Right atrium auricular region (tissue), 2 donors: ENCODE data around the gene REXO1. TPM values are rescaled to one million over a fixed set of nuclear protein-coding genes. Genes with fewer than 3 reads are reported as not detected.

Experiments used
- DNase-seq: peaks from one replicate; pipeline ENCODE4 v3.0.0-alpha.2; 2019; ENCODE audit warnings: low spot score
- H3K27ac ChIP-seq, 2 donors: fragments of 200-600 bp; sonication (generic); 1 replicate in 1 of 2; 2 replicates in 1 of 2; pipeline ENCODE4 v1.5.1; 2016 to 2019
- H3K27me3 ChIP-seq, 2 donors: fragments of 200-600 bp; sonication (generic); one replicate each; pipeline versions ENCODE4 v1.5.1 to v1.6.0; 2017 to 2019
- H3K36me3 ChIP-seq: fragments of 200-600 bp; sonication (generic); one replicate; pipeline ENCODE4 v1.5.1; 2016
- H3K4me1 ChIP-seq, 2 donors: fragments of 200-600 bp; sonication (generic); one replicate each; pipeline versions ENCODE4 v1.5.1 to v1.6.0; 2017 to 2019
- H3K4me3 ChIP-seq, 2 donors: fragments of 200-600 bp; sonication (generic); 1 replicate in 1 of 2; 2 replicates in 1 of 2; pipeline ENCODE4 v1.5.1; 2017 to 2019; ENCODE audit warnings: mild to moderate bottlenecking in 1 of 2, moderate library complexity in 1 of 2
- H3K9me3 ChIP-seq, 2 donors: fragments of 200-600 bp; sonication (generic); one replicate each; pipeline ENCODE4 v1.5.1; 2019
- microRNA counts, 2 donors: library from miRNA; unstranded; fragments of <30 nt; microRNA quantifications; one replicate each; lab custom pipeline; 2016 to 2017
- microRNA-seq, 2 donors: library from miRNA; unstranded; fragments of <30 nt; microRNA quantifications; one replicate each; pipeline ENCODE4, GENCODE V29; 2016 to 2017; ENCODE audit warnings: borderline number of aligned reads in 2 of 2, borderline replicate concordance in 1 of 2
- total RNA-seq, 2 donors: library from RNA; depleted of rRNA; stranded (reverse); fragments of >200 nt; gene quantifications; one replicate each; pipeline ENCODE4 v1.1.0, GENCODE V29; 2016
- TF ChIP-seq, protein P1 (sequence below), 2 donors: fragments of 200-600 bp; sonication (generic); IDR thresholded peaks; one replicate each; pipeline ENCODE4 v1.5.1; 2019; ENCODE audit warnings: antibody characterized with exemption in 2 of 2

Gene REXO1
- total RNA-seq, 2 donors from 2014 or later = 9.6 to 12.1 TPM

DNA sequence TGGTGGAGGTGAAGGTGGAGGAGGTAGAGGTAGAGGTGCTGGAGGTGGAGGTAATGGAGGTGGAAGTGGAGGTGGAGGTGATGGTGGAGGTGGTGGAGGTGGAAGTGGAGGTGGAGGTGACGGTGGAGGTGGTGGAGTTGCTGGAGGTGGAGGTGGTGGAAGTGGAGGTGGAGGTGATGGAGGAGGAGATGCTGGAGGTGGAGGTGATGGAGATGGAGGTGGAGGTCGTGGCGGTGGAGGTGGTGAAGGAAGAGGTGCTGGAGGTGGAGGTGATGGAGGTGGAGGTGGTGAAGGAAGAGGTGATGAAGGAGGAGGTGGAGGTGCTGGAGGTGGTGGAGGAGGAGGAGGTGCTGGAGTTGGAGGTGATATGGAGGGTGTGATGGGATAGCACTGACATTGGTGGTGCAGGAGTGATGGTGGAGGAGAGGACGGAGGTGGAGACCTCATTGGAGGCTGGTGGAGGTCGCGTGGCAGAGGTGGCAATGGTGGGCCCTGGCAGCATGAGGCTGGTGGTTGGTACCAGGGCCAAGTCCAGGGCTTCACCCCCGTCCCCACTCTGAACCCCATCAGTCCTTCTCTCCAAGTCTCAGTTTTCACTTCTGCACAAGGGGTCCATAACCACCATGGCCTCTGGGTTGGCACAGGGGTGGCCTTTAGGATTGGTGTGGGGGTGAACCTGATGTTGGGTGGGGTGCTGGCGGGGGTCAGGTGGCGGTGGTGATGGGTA, 79.2 kb downstream of the REXO1 start:
- DNase-seq = no peak
- TF ChIP-seq, protein P1, sequence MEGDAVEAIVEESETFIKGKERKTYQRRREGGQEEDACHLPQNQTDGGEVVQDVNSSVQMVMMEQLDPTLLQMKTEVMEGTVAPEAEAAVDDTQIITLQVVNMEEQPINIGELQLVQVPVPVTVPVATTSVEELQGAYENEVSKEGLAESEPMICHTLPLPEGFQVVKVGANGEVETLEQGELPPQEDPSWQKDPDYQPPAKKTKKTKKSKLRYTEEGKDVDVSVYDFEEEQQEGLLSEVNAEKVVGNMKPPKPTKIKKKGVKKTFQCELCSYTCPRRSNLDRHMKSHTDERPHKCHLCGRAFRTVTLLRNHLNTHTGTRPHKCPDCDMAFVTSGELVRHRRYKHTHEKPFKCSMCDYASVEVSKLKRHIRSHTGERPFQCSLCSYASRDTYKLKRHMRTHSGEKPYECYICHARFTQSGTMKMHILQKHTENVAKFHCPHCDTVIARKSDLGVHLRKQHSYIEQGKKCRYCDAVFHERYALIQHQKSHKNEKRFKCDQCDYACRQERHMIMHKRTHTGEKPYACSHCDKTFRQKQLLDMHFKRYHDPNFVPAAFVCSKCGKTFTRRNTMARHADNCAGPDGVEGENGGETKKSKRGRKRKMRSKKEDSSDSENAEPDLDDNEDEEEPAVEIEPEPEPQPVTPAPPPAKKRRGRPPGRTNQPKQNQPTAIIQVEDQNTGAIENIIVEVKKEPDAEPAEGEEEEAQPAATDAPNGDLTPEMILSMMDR (IDR thresholded peaks at IDR 0.05) = no peak
- peaks cover 7 to 36% of the 10 kb centered on the region in 2 donors for H3K27me3 ChIP-seq

DNA sequence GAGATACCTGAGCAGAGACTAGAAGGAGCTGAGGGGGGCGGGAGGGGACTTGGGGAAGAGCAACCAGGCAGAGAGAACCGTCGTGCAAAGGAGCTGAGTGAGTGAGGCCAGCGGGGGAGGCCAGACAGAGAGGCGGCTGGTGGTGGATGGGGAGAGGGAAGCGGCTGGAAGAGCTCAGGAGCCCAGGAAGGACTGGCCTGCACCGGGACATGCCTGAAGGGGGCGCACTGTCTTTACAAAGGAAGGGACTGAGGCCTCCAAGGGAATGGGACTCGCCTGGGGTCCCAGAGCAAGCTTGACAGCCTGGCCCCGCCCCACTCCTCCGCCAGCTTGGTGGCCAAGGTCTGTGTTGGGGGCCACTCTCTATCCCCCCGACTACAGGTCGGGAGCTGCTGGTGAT, 80.0 kb downstream of the REXO1 start:
- Histone ChIP-seq H3K27ac (no peak overlapping the region), H3K9me3 (peaks cover 10 to 19% of the 10 kb centered on the region in 2 donors), H3K4me3 (no peak overlapping the region), H3K4me1 (peaks cover 0 to 5% of the 10 kb centered on the region in 2 donors), H3K27me3 (peaks cover 10 to 30% of the 10 kb centered on the region in 2 donors), H3K36me3 (no peaks in the 10 kb centered on the region)
- TF ChIP-seq, protein P1 (IDR thresholded peaks at IDR 0.05) = no peak
- no peak for DNase-seq

More for the DNA sequence above, 79.2 kb downstream of the REXO1 start:
- Histone ChIP-seq H3K36me3 (no peaks in the 10 kb centered on the region), H3K9me3 (peaks cover 10 to 19% of the 10 kb centered on the region in 2 donors), H3K4me3 (no peak overlapping the region), H3K4me1 (peaks cover 0 to 5% of the 10 kb centered on the region in 2 donors), H3K27ac (no peak overlapping the region)

DNA sequence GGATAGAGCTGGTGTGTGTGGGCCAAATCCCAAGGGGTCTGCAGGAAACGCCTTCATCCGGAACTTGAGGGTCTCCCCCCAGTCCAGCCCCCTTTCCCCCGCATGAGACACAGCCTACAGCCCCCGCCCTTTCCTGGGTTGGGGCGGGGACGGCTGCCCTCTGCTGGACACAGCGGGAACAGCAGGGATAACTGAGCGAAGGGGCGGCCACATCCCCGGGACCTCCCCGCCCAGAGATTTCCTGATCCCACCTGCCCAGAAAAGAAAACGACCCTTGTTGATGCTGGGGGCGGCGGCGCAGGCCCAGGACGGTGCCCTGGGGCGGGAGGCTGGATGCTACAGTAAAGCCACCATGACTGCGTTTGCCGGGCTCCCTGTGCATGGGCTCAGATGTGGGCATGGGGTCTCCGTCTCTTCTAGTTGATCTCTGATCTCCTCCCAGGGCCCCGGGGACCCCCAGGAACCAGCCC, 80.8 kb downstream of the REXO1 start:
- H3K4me1 ChIP-seq = peaks cover 0 to 5% of the 10 kb centered on the region in 2 donors
- no peak for DNase-seq
- TF ChIP-seq, protein P1 (IDR thresholded peaks at IDR 0.05) = peak; percentile 84 to 97
- H3K27me3 ChIP-seq = peaks cover 15 to 32% of the 10 kb centered on the region in 2 donors
- peaks cover 10 to 19% of the 10 kb centered on the region in 2 donors for H3K9me3 ChIP-seq
- H3K4me3 ChIP-seq = no peak overlapping the region
- H3K27ac ChIP-seq = no peak overlapping the region
- no peaks in the 10 kb centered on the region for H3K36me3 ChIP-seq

DNA sequence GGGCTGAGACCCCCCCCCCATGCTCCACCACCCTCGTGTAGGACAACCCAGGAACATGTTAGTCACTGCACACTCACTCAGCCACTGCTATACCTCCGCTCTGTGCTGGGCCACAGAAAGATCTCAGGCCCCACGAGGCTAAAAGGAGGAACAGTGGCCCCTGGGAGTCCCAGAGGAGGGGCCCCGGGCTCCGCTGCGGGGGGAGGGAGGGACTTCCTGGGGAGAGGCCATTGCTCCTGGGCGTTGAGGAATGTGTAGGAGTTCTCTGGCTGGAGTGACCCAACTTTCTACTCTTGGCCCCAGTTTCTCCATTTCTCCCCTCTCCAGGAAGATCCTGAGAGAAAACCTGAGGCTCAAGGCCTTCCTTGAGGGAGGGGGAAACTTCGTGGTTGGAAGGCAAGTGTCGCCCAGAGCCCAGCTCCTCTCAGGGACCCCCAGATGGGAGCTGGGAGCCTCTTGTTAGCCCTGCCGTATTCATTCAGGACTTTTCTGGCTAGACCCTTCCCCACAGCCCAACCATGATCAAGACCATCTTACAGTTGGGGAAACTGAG, 81.4 kb downstream of the REXO1 start:
- Histone ChIP-seq H3K9me3 (peaks cover 10 to 17% of the 10 kb centered on the region in 2 donors), H3K36me3 (no peaks in the 10 kb centered on the region), H3K27me3 (peaks cover 17 to 37% of the 10 kb centered on the region in 2 donors), H3K27ac (no peak overlapping the region), H3K4me3 (no peak overlapping the region), H3K4me1 (peaks cover 0 to 5% of the 10 kb centered on the region in 2 donors)
- DNase-seq = no peak
- TF ChIP-seq, protein P1 (IDR thresholded peaks at IDR 0.05) = no peak

DNA sequence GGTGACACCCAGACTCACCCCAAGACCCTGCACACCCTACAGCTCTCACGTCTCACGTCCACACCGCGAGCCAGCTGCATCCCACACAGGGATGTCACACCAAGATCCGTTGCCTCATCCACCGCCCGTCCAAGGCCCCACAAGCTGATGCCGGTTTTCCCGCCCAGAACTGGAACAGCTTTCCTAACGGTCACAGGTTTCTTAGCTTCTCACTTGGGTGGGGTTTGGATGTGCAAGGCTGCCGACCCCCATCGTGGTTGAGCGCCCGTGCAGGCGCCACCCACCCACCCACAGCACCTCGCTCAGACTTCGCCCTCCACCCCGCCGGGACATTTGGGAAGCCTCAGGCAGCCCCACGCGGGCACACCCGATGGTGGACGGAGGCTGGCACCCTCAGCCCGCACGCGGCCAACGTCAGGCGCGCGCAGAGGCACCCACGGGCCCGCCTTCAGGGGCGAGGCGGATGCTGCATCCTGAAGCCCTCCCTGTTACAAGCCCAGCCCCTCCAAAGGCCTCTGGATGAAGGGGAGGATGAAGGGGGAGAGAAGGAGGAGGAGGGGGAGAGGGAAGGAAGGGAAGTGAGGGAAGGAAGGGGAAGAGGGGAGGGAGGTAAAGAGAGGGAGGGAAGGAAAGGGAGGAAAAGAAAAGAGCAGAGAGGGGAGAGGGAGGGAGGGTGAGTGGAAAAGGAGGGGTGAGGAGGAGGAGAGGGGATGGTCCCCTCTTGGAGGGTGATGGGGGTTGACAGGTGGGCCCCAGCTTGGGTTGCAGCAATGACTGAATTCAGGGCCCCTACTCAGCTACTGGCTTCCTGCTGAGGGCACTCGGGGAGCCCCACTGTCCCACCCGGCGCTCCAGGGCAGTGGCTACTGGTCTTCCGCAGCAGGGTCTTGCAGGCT, 82.1 kb downstream of the REXO1 start:
- no peaks in the 10 kb centered on the region for H3K36me3 ChIP-seq
- peaks cover 0 to 5% of the 10 kb centered on the region in 2 donors for H3K4me1 ChIP-seq
- TF ChIP-seq, protein P1 (IDR thresholded peaks at IDR 0.05) = no peak
- H3K27ac ChIP-seq = no peak overlapping the region
- no peak overlapping the region for H3K4me3 ChIP-seq
- H3K27me3 ChIP-seq = peaks cover 22 to 41% of the 10 kb centered on the region in 2 donors
- H3K9me3 ChIP-seq = peaks cover 9 to 10% of the 10 kb centered on the region in 2 donors
- DNase-seq = no peak

MicroRNAs within 50 kb of the gene (microRNA counts, 767-probe panel; counts per million panel counts)
- 0 to 31.0 counts per million in 2 donors for microRNA hsa-miR-1909-3p (lab: Ali Mortazavi, UCI)

Small RNA genes within 50 kb of the gene (microRNA-seq; reads per million reads assigned to microRNA genes)
- 0 to 0.71 reads per million in 2 donors for gene MIR1909

Other genes with a start within 250 kb of the REXO1 start
- gene UQCR11, start 243.0 kb downstream of the REXO1 start, total RNA-seq = 100 to 1,000 TPM; 172 to 191 TPM
- gene TCF3, start 195.9 kb downstream of the REXO1 start, total RNA-seq = 10 to 100 TPM; 18.5 to 28.7 TPM
- gene ONECUT3, start 95.0 kb downstream of the REXO1 start, total RNA-seq = not detected
- under 1 TPM; 0.51 to 0.74 TPM for gene ATP8B3, start 36.2 kb downstream of the REXO1 start, total RNA-seq
- gene KLF16, start 15.1 kb upstream of the REXO1 start, total RNA-seq = 1 to 10 TPM; 4.4 to 5.6 TPM
- 10 to 100 TPM; 92.6 to 99.5 TPM for gene ABHD17A, start 37.0 kb upstream of the REXO1 start, total RNA-seq
- 1 to 10 TPM; 1.7 to 4.0 TPM for gene ADAT3, start 56.9 kb upstream of the REXO1 start, total RNA-seq
- 10 to 100 TPM; 35.0 to 42.1 TPM for gene SCAMP4, start 56.9 kb upstream of the REXO1 start, total RNA-seq
- gene CSNK1G2, start 92.7 kb upstream of the REXO1 start, total RNA-seq = 10 to 100 TPM; 29.0 to 35.8 TPM
- gene BTBD2, start 167.2 kb upstream of the REXO1 start, total RNA-seq = 10 to 100 TPM; 54.8 to 55.9 TPM
- 100 to 1,000 TPM in 1 of 2 donors, 10 to 100 TPM in 1; 90.3 to 107 TPM for gene MKNK2, start 202.8 kb upstream of the REXO1 start, total RNA-seq
- gene MOB3A, start 247.8 kb upstream of the REXO1 start, total RNA-seq = 10 to 100 TPM; 19.7 to 29.4 TPM
- gene IZUMO4, start 248.4 kb upstream of the REXO1 start, total RNA-seq = 1 to 10 TPM in 1 of 2 donors, under 1 TPM in 1; 0.67 to 1.4 TPM